ENCODE data around the gene LCT. TPM values are rescaled to one million over a fixed set of nuclear protein-coding genes. Genes with fewer than 3 reads are reported as not detected.
A peak's percentile ranks its signal among the peaks of the same experiment; 100 is the strongest.
"Not testable (repeated sequence)": the region's sequence is repeated elsewhere in the genome, so short reads cannot be mapped to it uniquely, and the experiment has no call there.

Gene LCT
- total RNA-seq, 2 experiments from 2014 or later, result 0.16 TPM

DNA sequence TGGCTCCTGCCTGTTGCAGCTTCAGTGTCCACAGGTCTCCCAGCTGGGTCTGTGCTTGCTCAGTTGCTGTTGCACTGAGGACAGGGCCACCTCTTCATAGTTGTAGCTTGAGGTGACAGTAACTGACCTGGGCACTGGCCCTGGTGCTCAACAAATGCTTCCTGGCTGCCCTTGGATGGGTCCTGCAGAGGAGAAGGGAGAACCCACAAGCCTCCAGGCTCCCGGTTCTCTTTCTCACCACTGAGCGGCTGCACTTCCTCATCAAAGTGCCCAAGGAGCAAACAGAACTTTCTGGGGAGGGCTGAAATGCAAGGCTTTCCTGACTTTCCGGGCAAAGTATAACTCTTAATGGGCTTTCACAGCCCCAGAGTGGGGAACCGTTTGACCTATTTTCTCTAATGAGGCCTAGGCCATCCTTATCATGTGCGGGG is 38.7 kb downstream of the LCT start:
- no peak overlapping the region for H3K27ac Mint-ChIP-seq
- H3K36me3 Mint-ChIP-seq (ENCODE audit: low read depth), result peaks cover 11% of the 10 kb centered on the region
- intact Hi-C loops (cut with DNase I, micrococcal nuclease), result loop anchor here in 1 of 2 experiments (5.0 kb wide), 1 partner anchor 811 kb away; no protein-coding TSS in a partner anchor
- H3K4me1 Mint-ChIP-seq, result peaks cover 16% of the 10 kb centered on the region
- no peaks in the 10 kb centered on the region for H3K27me3 Mint-ChIP-seq
- H3K4me3 Mint-ChIP-seq, result no peak overlapping the region
- POLR2A ChIA-PET, result interaction anchor here (0.6 to 1.3 kb wide), 2 partner anchors 77 to 258 kb away, joined by 4 to 5 read pairs; partner anchors contain the start of gene MCM6
- CTCF ChIA-PET, result interaction anchor here (0.6 to 5.9 kb wide), 36 partner anchors 8 to 809 kb away, joined by 3 to 60 read pairs (median 6); partner anchors contain the start of gene UBXN4
- ATAC-seq, result no peak
- DNase-seq, result no peak
- peaks cover 14% of the 10 kb centered on the region for H3K9me3 Mint-ChIP-seq (ENCODE audit: low read depth)

- H3K27ac Mint-ChIP-seq, result no peak overlapping the region
- peaks cover 21% of the 10 kb centered on the region for H3K4me1 Mint-ChIP-seq
- ChIA-PET POLR2A (interaction anchor here (0.6 to 1.3 kb wide), 3 partner anchors 22 to 259 kb away, joined by 3 to 5 read pairs (median 4); partner anchors contain the start of gene MCM6), CTCF (interaction anchor here (0.6 to 5.9 kb wide), 46 partner anchors 8 to 809 kb away, joined by 3 to 60 read pairs (median 5); partner anchors contain the start of genes MCM6 and UBXN4)
- no peak overlapping the region for H3K4me3 Mint-ChIP-seq
- H3K27me3 Mint-ChIP-seq, result no peaks in the 10 kb centered on the region
- DNase-seq (peak; percentile 92), ATAC-seq (peak; percentile 86)
- peaks cover 14% of the 10 kb centered on the region for H3K9me3 Mint-ChIP-seq (ENCODE audit: low read depth)
- intact Hi-C loops (cut with DNase I, micrococcal nuclease), result loop anchor here in 1 of 2 experiments (1.0 to 5.0 kb wide), 2 partner anchors 793 to 810 kb away; no protein-coding TSS in a partner anchor
- peaks cover 11% of the 10 kb centered on the region for H3K36me3 Mint-ChIP-seq (ENCODE audit: low read depth)
Observed at GRCh38 chr2:135797497-135798274, 39.3 kb downstream of the LCT start.

DNA sequence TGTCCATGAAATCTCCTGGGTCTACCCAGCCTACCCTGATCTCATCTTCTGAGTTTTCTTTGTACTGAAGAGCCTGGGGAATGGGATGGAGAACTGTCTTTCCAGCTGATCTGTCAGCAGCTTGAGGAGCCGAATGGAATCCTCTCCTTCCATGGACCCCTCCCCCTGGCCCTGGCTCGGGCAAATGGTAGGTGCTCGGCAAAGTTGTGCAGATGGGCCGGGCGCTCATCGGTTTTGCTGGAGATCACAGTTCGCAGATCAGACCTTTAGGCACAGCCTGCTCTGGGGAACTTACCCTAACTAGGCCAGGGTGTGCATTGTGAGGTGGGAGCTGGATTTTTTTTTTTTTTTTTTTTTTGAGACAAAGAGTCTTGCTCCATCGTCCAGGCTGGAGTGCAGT is 40.4 kb downstream of the LCT start:
- Mint-ChIP-seq H3K27ac (no peak overlapping the region), H3K9me3 (ENCODE audit: low read depth) (peaks cover 10% of the 10 kb centered on the region), H3K27me3 (no peaks in the 10 kb centered on the region), H3K4me3 (no peak overlapping the region), H3K36me3 (ENCODE audit: low read depth) (peaks cover 11% of the 10 kb centered on the region), H3K4me1 (peaks cover 29% of the 10 kb centered on the region)
- intact Hi-C loops (cut with DNase I, micrococcal nuclease), result loop anchor here in 1 of 2 experiments (1.0 to 5.0 kb wide), 2 partner anchors 792 to 809 kb away; no protein-coding TSS in a partner anchor
- ChIA-PET CTCF (interaction anchor here (0.7 to 5.9 kb wide), 23 partner anchors 9 to 793 kb away, joined by 3 to 60 read pairs (median 6); no protein-coding TSS in a partner anchor), POLR2A (interaction anchor here (0.7 kb wide), 1 partner anchor 422 kb away, joined by 3 read pairs; no protein-coding TSS in a partner anchor)
- DNase-seq (no peak), ATAC-seq (no peak)

DNA sequence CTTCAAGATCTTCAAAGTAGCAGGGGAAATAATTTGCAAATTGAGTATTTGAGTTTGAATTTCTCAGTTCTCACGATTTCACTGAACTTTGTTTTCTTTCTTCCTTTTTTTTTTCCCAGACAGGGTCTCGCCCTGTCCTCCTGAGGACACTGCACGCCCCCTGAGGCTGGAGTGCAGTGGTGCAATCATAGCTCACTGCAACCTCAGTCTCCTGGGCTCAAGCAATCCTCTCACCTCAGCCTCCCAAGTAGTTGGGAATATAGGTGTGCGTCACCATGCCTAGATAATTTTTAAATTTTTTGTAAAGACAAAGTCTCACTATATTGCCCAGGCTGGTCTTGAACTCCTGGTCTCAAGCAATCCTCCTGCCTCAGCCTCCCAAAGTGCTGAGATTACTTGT is 41.3 kb downstream of the LCT start:
- peaks cover 29% of the 10 kb centered on the region for H3K4me1 Mint-ChIP-seq
- DNase-seq; H3K27ac Mint-ChIP-seq; H3K36me3 Mint-ChIP-seq (ENCODE audit: low read depth); POLR2A ChIA-PET; H3K27me3 Mint-ChIP-seq; H3K9me3 Mint-ChIP-seq (ENCODE audit: low read depth); H3K4me3 Mint-ChIP-seq; ATAC-seq: not testable (repeated sequence)
- intact Hi-C loops (cut with DNase I, micrococcal nuclease), result loop anchor here in 1 of 2 experiments (5.0 kb wide), 1 partner anchor 808 kb away; no protein-coding TSS in a partner anchor
- CTCF ChIA-PET, result interaction anchor here (0.6 to 5.9 kb wide), 2 partner anchors 12 to 262 kb away, joined by 4 to 60 read pairs; no protein-coding TSS in a partner anchor

- CTCF ChIA-PET, result interaction anchor here (0.7 to 1.5 kb wide), 2 partner anchors 10 to 12 kb away, joined by 3 read pairs; no protein-coding TSS in a partner anchor
- H3K9me3 Mint-ChIP-seq (ENCODE audit: low read depth), result no peaks in the 10 kb centered on the region
- ATAC-seq (peak; percentile 66), DNase-seq (peak; percentile 58)
- POLR2A ChIA-PET, result interaction anchor here (0.5 to 0.7 kb wide), 2 partner anchors 26 to 844 kb away, joined by 3 to 4 read pairs; no protein-coding TSS in a partner anchor
- intact Hi-C loops (cut with DNase I, micrococcal nuclease), result no loop called here
- peaks cover 25% of the 10 kb centered on the region for H3K4me1 Mint-ChIP-seq
- no peaks in the 10 kb centered on the region for H3K27me3 Mint-ChIP-seq
- H3K36me3 Mint-ChIP-seq (ENCODE audit: low read depth), result no peaks in the 10 kb centered on the region
- H3K27ac Mint-ChIP-seq, result peak overlapping the region; percentile 45
- no peak overlapping the region for H3K4me3 Mint-ChIP-seq
Observed at GRCh38 chr2:135792401-135793150, 44.4 kb downstream of the LCT start.

- no peak for DNase-seq
- Mint-ChIP-seq H3K27me3 (no peaks in the 10 kb centered on the region), H3K27ac (no peak overlapping the region), H3K9me3 (ENCODE audit: low read depth) (no peaks in the 10 kb centered on the region), H3K36me3 (ENCODE audit: low read depth) (no peaks in the 10 kb centered on the region), H3K4me3 (no peak overlapping the region), H3K4me1 (peaks cover 22% of the 10 kb centered on the region)
- ATAC-seq, result no peak
- CTCF ChIA-PET, result interaction anchor here (0.7 to 1.5 kb wide), 2 partner anchors 9 to 13 kb away, joined by 3 read pairs; no protein-coding TSS in a partner anchor
- intact Hi-C loops (cut with DNase I, micrococcal nuclease), result no loop called here
- POLR2A ChIA-PET, result interaction anchor here (0.6 kb wide), 1 partner anchor 172 kb away, joined by 4 read pairs; no protein-coding TSS in a partner anchor
Observed at GRCh38 chr2:135791418-135792190, 45.4 kb downstream of the LCT start.

DNA sequence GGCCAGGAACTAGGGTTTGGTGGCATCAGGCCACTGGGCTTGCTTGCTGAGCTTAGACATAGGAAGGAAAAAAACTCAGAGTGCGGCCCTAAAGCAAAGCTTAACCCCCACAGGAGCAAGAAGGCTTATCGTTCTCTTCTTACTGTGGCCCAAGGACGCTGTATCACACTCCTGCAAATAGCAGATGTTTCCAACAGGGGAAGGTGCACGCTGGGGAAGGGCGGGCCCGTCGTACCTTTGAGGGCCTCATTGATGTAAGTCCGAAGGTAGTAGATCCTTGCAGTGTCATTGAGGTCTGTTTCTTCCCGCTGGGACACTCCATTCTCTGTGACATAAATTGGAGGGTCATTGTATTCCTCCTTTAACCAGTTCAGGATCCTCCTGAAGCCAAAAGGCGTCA is 46.6 kb downstream of the LCT start:
- no peak overlapping the region for H3K4me3 Mint-ChIP-seq
- CTCF ChIA-PET, result interaction anchor here (0.5 kb wide), 1 partner anchor 36 kb away, joined by 3 read pairs; no protein-coding TSS in a partner anchor
- H3K27me3 Mint-ChIP-seq, result no peaks in the 10 kb centered on the region
- peaks cover 6% of the 10 kb centered on the region for H3K36me3 Mint-ChIP-seq (ENCODE audit: low read depth)
- POLR2A ChIA-PET, result no interaction called here
- H3K27ac Mint-ChIP-seq, result no peak overlapping the region
- no peak for ATAC-seq
- DNase-seq, result no peak
- intact Hi-C loops (cut with DNase I, micrococcal nuclease), result no loop called here
- H3K9me3 Mint-ChIP-seq (ENCODE audit: low read depth), result no peaks in the 10 kb centered on the region
- H3K4me1 Mint-ChIP-seq, result peaks cover 21% of the 10 kb centered on the region

DNA sequence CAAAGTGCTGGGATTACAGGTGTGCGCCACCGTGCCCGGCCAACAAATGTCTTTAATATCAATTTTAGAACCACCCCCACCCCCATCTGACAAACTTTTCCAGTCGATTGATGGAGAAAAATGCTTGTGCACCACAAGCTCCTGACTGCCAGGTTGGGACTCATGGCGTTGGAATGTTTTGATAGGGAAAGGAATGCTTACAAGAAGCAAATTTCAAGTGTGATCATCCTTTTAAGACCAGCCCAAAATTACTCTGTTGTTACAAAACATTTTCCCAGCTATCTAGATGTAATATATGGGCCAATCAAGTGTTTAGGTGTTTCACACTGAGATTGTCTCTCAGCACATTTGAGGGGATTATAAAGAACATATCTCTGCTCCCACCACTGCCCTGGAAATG is 50.2 kb downstream of the LCT start:
- POLR2A ChIA-PET, result no interaction called here
- no peak overlapping the region for H3K27ac Mint-ChIP-seq
- intact Hi-C loops (cut with DNase I, micrococcal nuclease), result no loop called here

GRCh38 chr2:135785032-135785431 is 52.0 kb downstream of the LCT start:
- no peaks in the 10 kb centered on the region for H3K4me1 Mint-ChIP-seq
- ATAC-seq (peak; percentile 30), DNase-seq (no peak)
- no peak overlapping the region for H3K4me3 Mint-ChIP-seq
- no peak overlapping the region for H3K27ac Mint-ChIP-seq
- intact Hi-C loops (cut with DNase I, micrococcal nuclease), result no loop called here
- ChIA-PET POLR2A (no interaction called here), CTCF (interaction anchor here (1.0 to 5.9 kb wide), 6 partner anchors 9 to 57 kb away, joined by 3 to 60 read pairs (median 3); no protein-coding TSS in a partner anchor)
- H3K36me3 Mint-ChIP-seq (ENCODE audit: low read depth), result peaks cover 47% of the 10 kb centered on the region
- H3K9me3 Mint-ChIP-seq (ENCODE audit: low read depth), result no peaks in the 10 kb centered on the region
- no peaks in the 10 kb centered on the region for H3K27me3 Mint-ChIP-seq

More for the DNA sequence above, 50.2 kb downstream of the LCT start:
- Mint-ChIP-seq H3K36me3 (ENCODE audit: low read depth) (peaks cover 31% of the 10 kb centered on the region), H3K27me3 (no peaks in the 10 kb centered on the region), H3K9me3 (ENCODE audit: low read depth) (no peaks in the 10 kb centered on the region), H3K4me1 (no peaks in the 10 kb centered on the region), H3K4me3 (no peak overlapping the region)
- CTCF ChIA-PET, result interaction anchor here (1.1 to 5.9 kb wide), 2 partner anchors 11 to 27 kb away, joined by 3 to 60 read pairs; no protein-coding TSS in a partner anchor
- DNase-seq, result no peak
- no peak for ATAC-seq

- Mint-ChIP-seq H3K27me3 (no peaks in the 10 kb centered on the region), H3K4me3 (no peak overlapping the region), H3K4me1 (no peaks in the 10 kb centered on the region), H3K27ac (no peak overlapping the region), H3K36me3 (ENCODE audit: low read depth) (peaks cover 51% of the 10 kb centered on the region), H3K9me3 (ENCODE audit: low read depth) (no peaks in the 10 kb centered on the region)
- intact Hi-C loops (cut with DNase I, micrococcal nuclease), result no loop called here
- ChIA-PET CTCF (interaction anchor here (0.6 to 5.9 kb wide), 6 partner anchors 9 to 310 kb away, joined by 3 to 60 read pairs (median 3); no protein-coding TSS in a partner anchor), POLR2A (interaction anchor here (0.6 kb wide), 1 partner anchor 35 kb away, joined by 3 read pairs; no protein-coding TSS in a partner anchor)
- no peak for DNase-seq
- no peak for ATAC-seq
Observed at GRCh38 chr2:135783439-135783838, 53.5 kb downstream of the LCT start.

All from activated CD4-positive, alpha-beta T cell treated with anti-CD3 and anti-CD28 coated beads for 36 hours (primary cell).